Measurements from ENCODE around the gene ERBB2. TPM values are rescaled to one million over a fixed set of nuclear protein-coding genes. Genes with fewer than 3 reads are reported as not detected.
"Not testable (repeated sequence)": the region's sequence is repeated elsewhere in the genome, so short reads cannot be mapped to it uniquely, and the experiment has no call there.

The ERBB2 gene
- total and polyA plus RNA-seq, 4 experiments from 2014 or later: 0.55 to 4.5 (median 4.1) TPM; not detected in 1

DNA sequence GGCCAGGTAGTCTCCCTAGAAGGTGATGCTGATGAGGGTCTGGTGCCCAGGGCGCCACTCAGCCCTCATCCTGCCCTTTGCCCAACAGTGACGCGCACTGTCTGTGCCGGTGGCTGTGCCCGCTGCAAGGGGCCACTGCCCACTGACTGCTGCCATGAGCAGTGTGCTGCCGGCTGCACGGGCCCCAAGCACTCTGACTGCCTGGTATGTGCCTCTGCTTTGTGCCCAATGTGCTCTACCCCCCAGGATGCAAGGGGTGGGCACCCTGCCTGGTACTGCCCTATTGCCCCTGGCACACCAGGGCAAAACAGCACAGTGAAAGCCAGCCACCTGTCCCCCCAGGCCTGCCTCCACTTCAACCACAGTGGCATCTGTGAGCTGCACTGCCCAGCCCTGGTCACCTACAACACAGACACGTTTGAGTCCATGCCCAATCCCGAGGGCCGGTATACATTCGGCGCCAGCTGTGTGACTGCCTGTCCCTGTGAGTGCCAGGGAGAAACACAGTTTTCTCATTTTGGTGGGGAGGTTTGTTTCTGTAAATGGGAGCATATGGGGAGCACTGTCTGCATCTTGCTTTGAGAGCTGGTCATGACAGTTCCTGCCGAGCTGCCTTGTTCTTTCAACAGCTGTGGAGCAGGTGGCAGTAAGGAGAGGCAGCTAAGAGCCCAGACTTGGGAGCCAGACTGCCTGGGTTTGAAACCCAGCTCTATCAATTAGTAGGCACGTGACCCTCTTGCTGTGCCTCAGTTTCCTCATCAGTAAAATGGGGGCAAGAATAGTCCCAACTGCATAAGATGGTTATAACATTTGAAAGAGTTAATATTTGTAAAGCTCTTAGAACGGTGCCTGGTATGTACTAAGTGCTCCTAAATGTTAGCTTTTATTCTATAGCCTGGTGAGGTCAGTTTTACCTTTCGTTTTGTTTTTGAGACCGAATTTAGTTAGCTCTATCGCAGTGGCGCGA, 10.4 kb downstream of the ERBB2 start:
- Histone ChIP-seq H3K27me3 (ENCODE audit: insufficient read depth, low read length) (no peaks in the 10 kb centered on the region), H3K9me3 (ENCODE audit: control insufficient read depth in 1 of 2, low read length in 2 of 2) (no peaks in the 10 kb centered on the region), H3K27ac (ENCODE audit: low read depth, low read length) (no peak overlapping the region), H3K36me3 (ENCODE audit: insufficient read depth, low read length) (no peaks in the 10 kb centered on the region), H3K4me1 (ENCODE audit: insufficient read depth, low read length) (peaks cover 20% of the 10 kb centered on the region), H3K4me3 (ENCODE audit: low read length in 2 of 2) (no peak overlapping the region)
- no peak for DNase-seq
- POLR2A ChIA-PET (ENCODE audit: partially characterized antibody): no interaction called here
- no peaks in the 10 kb centered on the region for H3K36me3 Mint-ChIP-seq
- intact Hi-C loops (cut with micrococcal nuclease): no loop called here
- H3K4me1 Mint-ChIP-seq: peaks cover 8 to 32% (median 13%) of the 10 kb centered on the region in 4 donors
- H3K27me3 Mint-ChIP-seq: no peaks in the 10 kb centered on the region
- no peak overlapping the region for H3K27ac Mint-ChIP-seq
- CTCF ChIA-PET (ENCODE audit: partially characterized antibody): interaction anchor here (0.9 to 1.4 kb wide), 3 partner anchors 19 to 88 kb away, joined by 3 to 6 read pairs (median 3); no protein-coding TSS in a partner anchor
- no peaks in the 10 kb centered on the region for H3K9me3 Mint-ChIP-seq
- H3K4me3 Mint-ChIP-seq: no peak overlapping the region

DNA sequence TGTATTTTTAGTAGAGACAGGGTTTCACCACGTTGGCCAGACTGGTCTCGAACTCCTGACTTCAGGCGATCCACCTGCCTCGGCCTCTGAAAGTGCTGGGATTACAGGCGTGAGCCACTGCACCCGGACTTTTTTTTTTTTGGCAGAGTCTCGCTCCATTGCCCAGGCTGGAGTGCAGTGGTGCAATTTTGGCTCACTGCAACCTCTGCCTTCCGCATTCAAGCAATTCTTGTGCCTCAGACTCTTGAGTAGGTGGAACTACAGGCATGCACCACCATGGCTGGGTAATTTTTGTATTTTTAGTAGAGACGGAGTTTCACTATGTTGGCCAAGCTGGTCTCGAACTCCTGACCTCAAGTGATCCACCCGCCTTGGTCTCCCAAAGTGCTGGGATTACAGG, 11.2 kb downstream of the ERBB2 start:
- intact Hi-C loops (cut with micrococcal nuclease); H3K4me3 Mint-ChIP-seq; H3K4me3 ChIP-seq (ENCODE audit: low read length in 2 of 2); H3K27ac Mint-ChIP-seq; H3K36me3 Mint-ChIP-seq; H3K27ac ChIP-seq (ENCODE audit: low read depth, low read length); H3K27me3 ChIP-seq (ENCODE audit: insufficient read depth, low read length); H3K9me3 Mint-ChIP-seq; H3K9me3 ChIP-seq (ENCODE audit: control insufficient read depth in 1 of 2, low read length in 2 of 2); H3K36me3 ChIP-seq (ENCODE audit: insufficient read depth, low read length); POLR2A ChIA-PET (ENCODE audit: partially characterized antibody); H3K27me3 Mint-ChIP-seq; DNase-seq: not testable (repeated sequence)
- CTCF ChIA-PET (ENCODE audit: partially characterized antibody): interaction anchor here (0.9 to 1.4 kb wide), 3 partner anchors 18 to 89 kb away, joined by 3 to 6 read pairs (median 3); no protein-coding TSS in a partner anchor
- peaks cover 8 to 32% (median 13%) of the 10 kb centered on the region in 4 donors for H3K4me1 Mint-ChIP-seq
- peaks cover 20% of the 10 kb centered on the region for H3K4me1 ChIP-seq (ENCODE audit: insufficient read depth, low read length)

DNA sequence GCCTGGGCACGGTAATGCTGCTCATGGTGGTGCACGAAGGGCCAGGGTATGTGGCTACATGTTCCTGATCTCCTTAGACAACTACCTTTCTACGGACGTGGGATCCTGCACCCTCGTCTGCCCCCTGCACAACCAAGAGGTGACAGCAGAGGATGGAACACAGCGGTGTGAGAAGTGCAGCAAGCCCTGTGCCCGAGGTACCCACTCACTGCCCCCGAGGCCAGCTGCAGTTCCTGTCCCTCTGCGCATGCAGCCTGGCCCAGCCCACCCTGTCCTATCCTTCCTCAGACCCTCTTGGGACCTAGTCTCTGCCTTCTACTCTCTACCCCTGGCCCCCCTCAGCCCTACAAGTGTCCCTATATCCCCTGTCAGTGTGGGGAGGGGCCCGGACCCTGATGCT, 12.0 kb downstream of the ERBB2 start:
- no peak overlapping the region for H3K27ac Mint-ChIP-seq
- peaks cover 6 to 25% (median 7%) of the 10 kb centered on the region in 4 donors for H3K4me1 Mint-ChIP-seq
- no peak for DNase-seq
- no peaks in the 10 kb centered on the region for H3K27me3 Mint-ChIP-seq
- POLR2A ChIA-PET (ENCODE audit: partially characterized antibody): no interaction called here
- no peak overlapping the region for H3K4me3 ChIP-seq (ENCODE audit: low read length in 2 of 2)
- H3K4me3 Mint-ChIP-seq: peak overlapping the region in 1 of 8 donors; percentile 57
- H3K27me3 ChIP-seq (ENCODE audit: insufficient read depth, low read length): no peaks in the 10 kb centered on the region
- H3K9me3 ChIP-seq (ENCODE audit: control insufficient read depth in 1 of 2, low read length in 2 of 2): no peaks in the 10 kb centered on the region
- no peaks in the 10 kb centered on the region for H3K9me3 Mint-ChIP-seq
- CTCF ChIA-PET (ENCODE audit: partially characterized antibody): no interaction called here
- H3K36me3 Mint-ChIP-seq: no peaks in the 10 kb centered on the region
- H3K4me1 ChIP-seq (ENCODE audit: insufficient read depth, low read length): peaks cover 15% of the 10 kb centered on the region
- no peaks in the 10 kb centered on the region for H3K36me3 ChIP-seq (ENCODE audit: insufficient read depth, low read length)
- intact Hi-C loops (cut with micrococcal nuclease): no loop called here
- H3K27ac ChIP-seq (ENCODE audit: low read depth, low read length): no peak overlapping the region

DNA sequence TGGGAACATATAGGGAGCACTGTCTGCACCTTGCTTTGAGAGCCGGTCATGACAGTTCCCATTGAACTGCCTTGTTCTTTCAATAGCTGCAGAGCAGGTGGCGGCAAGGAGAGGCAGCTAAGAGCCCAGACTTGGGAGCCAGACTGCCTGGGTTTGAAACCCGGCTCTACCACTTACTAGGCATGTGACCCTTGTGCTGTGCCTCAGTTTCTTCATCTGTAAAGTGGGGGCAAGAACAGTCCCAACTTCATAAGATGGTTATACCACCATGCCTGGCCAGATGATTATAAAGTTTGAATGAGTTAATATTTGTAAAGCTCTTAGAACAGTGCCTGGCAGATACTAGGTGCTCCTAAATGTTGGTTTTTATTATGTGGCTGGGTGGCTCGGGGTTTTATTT, 14.4 kb downstream of the ERBB2 start:
- Histone ChIP-seq H3K4me1 (ENCODE audit: insufficient read depth, low read length) (no peaks in the 10 kb centered on the region), H3K27me3 (ENCODE audit: insufficient read depth, low read length) (no peaks in the 10 kb centered on the region), H3K9me3 (ENCODE audit: control insufficient read depth in 1 of 2, low read length in 2 of 2) (no peaks in the 10 kb centered on the region), H3K4me3 (ENCODE audit: low read length in 2 of 2) (no peak overlapping the region), H3K36me3 (ENCODE audit: insufficient read depth, low read length) (no peaks in the 10 kb centered on the region), H3K27ac (ENCODE audit: low read depth, low read length) (no peak overlapping the region)
- H3K4me1 Mint-ChIP-seq: peaks cover 0 to 4% (median 0%) of the 10 kb centered on the region in 4 donors
- H3K36me3 Mint-ChIP-seq: no peaks in the 10 kb centered on the region
- intact Hi-C loops (cut with micrococcal nuclease): no loop called here
- DNase-seq: no peak
- CTCF ChIA-PET (ENCODE audit: partially characterized antibody): no interaction called here
- no peak overlapping the region for H3K4me3 Mint-ChIP-seq
- POLR2A ChIA-PET (ENCODE audit: partially characterized antibody): interaction anchor here (1.0 kb wide), 1 partner anchor 12 kb away, joined by 3 read pairs; no protein-coding TSS in a partner anchor
- no peaks in the 10 kb centered on the region for H3K27me3 Mint-ChIP-seq
- H3K9me3 Mint-ChIP-seq: no peaks in the 10 kb centered on the region
- no peak overlapping the region for H3K27ac Mint-ChIP-seq

GRCh38 chr17:39715375-39716072, 15.7 kb downstream of the ERBB2 start:
- Mint-ChIP-seq H3K4me3 (no peak overlapping the region), H3K4me1 (no peaks in the 10 kb centered on the region), H3K36me3 (no peaks in the 10 kb centered on the region), H3K9me3 (no peaks in the 10 kb centered on the region), H3K27ac (no peak overlapping the region), H3K27me3 (no peaks in the 10 kb centered on the region)
- Histone ChIP-seq H3K27me3 (ENCODE audit: insufficient read depth, low read length) (no peaks in the 10 kb centered on the region), H3K4me3 (ENCODE audit: low read length in 2 of 2) (no peak overlapping the region), H3K36me3 (ENCODE audit: insufficient read depth, low read length) (no peaks in the 10 kb centered on the region), H3K27ac (ENCODE audit: low read depth, low read length) (no peak overlapping the region), H3K9me3 (ENCODE audit: control insufficient read depth in 1 of 2, low read length in 2 of 2) (no peaks in the 10 kb centered on the region), H3K4me1 (ENCODE audit: insufficient read depth, low read length) (no peaks in the 10 kb centered on the region)
- CTCF ChIA-PET (ENCODE audit: partially characterized antibody): no interaction called here
- POLR2A ChIA-PET (ENCODE audit: partially characterized antibody): interaction anchor here (1.2 kb wide), 1 partner anchor 14 kb away, joined by 3 read pairs; no protein-coding TSS in a partner anchor
- no peak for DNase-seq
- intact Hi-C loops (cut with micrococcal nuclease): no loop called here

DNA sequence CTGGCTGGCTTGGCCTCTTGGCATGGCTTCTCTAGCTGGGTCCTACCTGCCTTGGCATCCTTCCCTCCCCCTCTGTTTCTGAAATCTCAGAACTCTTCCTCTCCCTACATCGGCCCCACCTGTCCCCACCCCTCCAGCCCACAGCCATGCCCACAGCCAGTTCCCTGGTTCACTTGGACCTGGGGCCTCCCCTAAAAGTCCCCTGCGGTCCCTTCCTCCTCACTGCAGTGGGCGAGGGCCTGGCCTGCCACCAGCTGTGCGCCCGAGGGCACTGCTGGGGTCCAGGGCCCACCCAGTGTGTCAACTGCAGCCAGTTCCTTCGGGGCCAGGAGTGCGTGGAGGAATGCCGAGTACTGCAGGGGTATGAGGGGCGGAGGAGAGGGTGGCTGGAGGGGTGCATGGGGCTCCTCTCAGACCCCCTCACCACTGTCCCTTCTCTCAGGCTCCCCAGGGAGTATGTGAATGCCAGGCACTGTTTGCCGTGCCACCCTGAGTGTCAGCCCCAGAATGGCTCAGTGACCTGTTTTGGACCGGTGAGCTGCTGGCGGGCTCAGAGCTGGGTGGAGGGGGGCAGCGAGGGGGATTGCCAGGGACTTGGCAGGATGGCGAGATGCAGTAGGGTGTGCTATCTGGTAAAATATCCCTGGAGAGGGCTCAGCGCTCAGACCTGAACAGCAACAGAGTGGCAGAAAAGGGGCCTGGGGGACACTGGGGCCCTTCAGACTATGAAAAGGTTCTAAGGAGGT, 16.4 kb downstream of the ERBB2 start:
- H3K27ac ChIP-seq (ENCODE audit: low read depth, low read length): no peak overlapping the region
- H3K4me1 ChIP-seq (ENCODE audit: insufficient read depth, low read length): no peaks in the 10 kb centered on the region
- ChIA-PET CTCF (ENCODE audit: partially characterized antibody) (no interaction called here), POLR2A (ENCODE audit: partially characterized antibody) (interaction anchor here (1.2 kb wide), 1 partner anchor 13 kb away, joined by 3 read pairs; no protein-coding TSS in a partner anchor)
- no peak overlapping the region for H3K4me3 Mint-ChIP-seq
- H3K27me3 ChIP-seq (ENCODE audit: insufficient read depth, low read length): no peaks in the 10 kb centered on the region
- H3K4me3 ChIP-seq (ENCODE audit: low read length in 2 of 2): no peak overlapping the region
- intact Hi-C loops (cut with micrococcal nuclease): no loop called here
- H3K36me3 ChIP-seq (ENCODE audit: insufficient read depth, low read length): no peaks in the 10 kb centered on the region
- no peaks in the 10 kb centered on the region for H3K4me1 Mint-ChIP-seq
- H3K36me3 Mint-ChIP-seq: no peaks in the 10 kb centered on the region
- H3K9me3 Mint-ChIP-seq: no peaks in the 10 kb centered on the region
- no peaks in the 10 kb centered on the region for H3K27me3 Mint-ChIP-seq
- no peaks in the 10 kb centered on the region for H3K9me3 ChIP-seq (ENCODE audit: control insufficient read depth in 1 of 2, low read length in 2 of 2)
- H3K27ac Mint-ChIP-seq: no peak overlapping the region
- no peak for DNase-seq
